Measurements from ENCODE around the gene HES1.

The HES1 gene

GRCh38 chr3:194169595-194169994 is 33.6 kb downstream of the HES1 start:
- Histone ChIP-seq H3K27ac (ENCODE audit: low read length) (no peak overlapping the region), H3K27me3 (ENCODE audit: control insufficient read depth, insufficient read depth, low read length) (no peaks in the 10 kb centered on the region), H3K36me3 (ENCODE audit: control insufficient read depth, insufficient read depth, low read length) (no peaks in the 10 kb centered on the region), H3K9me3 (ENCODE audit: control insufficient read depth, insufficient read depth, low read length) (no peaks in the 10 kb centered on the region), H3K4me1 (ENCODE audit: control insufficient read depth, insufficient read depth, low read length) (peaks cover 2% of the 10 kb centered on the region; the same call in 1 of the 2 replicates), H3K4me3 (ENCODE audit: low read length) (no peak overlapping the region)
- DNase-seq (ENCODE audit: low read depth, low spot score), result no peak
- WGBS (ENCODE audit: insufficient coverage, insufficient read length), result no CpG with 5 or more reads among the region's 10 CpGs

GRCh38 chr3:194170793-194171192 is 34.8 kb downstream of the HES1 start:
- no peak for DNase-seq (ENCODE audit: low read depth, low spot score)
- Histone ChIP-seq H3K27ac (ENCODE audit: low read length) (no peak overlapping the region), H3K27me3 (ENCODE audit: control insufficient read depth, insufficient read depth, low read length) (no peaks in the 10 kb centered on the region), H3K4me3 (ENCODE audit: low read length) (no peak overlapping the region), H3K36me3 (ENCODE audit: control insufficient read depth, insufficient read depth, low read length) (no peaks in the 10 kb centered on the region), H3K9me3 (ENCODE audit: control insufficient read depth, insufficient read depth, low read length) (no peaks in the 10 kb centered on the region), H3K4me1 (ENCODE audit: control insufficient read depth, insufficient read depth, low read length) (peaks cover 4% of the 10 kb centered on the region; the same call in 1 of the 2 replicates)
- WGBS (ENCODE audit: insufficient coverage, insufficient read length), result no CpG with 5 or more reads among the region's 2 CpGs

GRCh38 chr3:194174406-194174805 is 38.5 kb downstream of the HES1 start:
- no peak for DNase-seq (ENCODE audit: low read depth, low spot score)
- no peaks in the 10 kb centered on the region for H3K36me3 ChIP-seq (ENCODE audit: control insufficient read depth, insufficient read depth, low read length)
- no peak overlapping the region for H3K27ac ChIP-seq (ENCODE audit: low read length)
- no CpG with 5 or more reads among the region's 4 CpGs for WGBS (ENCODE audit: insufficient coverage, insufficient read length)
- no peaks in the 10 kb centered on the region for H3K27me3 ChIP-seq (ENCODE audit: control insufficient read depth, insufficient read depth, low read length)
- no peaks in the 10 kb centered on the region for H3K9me3 ChIP-seq (ENCODE audit: control insufficient read depth, insufficient read depth, low read length)
- H3K4me3 ChIP-seq (ENCODE audit: low read length), result no peak overlapping the region
- H3K4me1 ChIP-seq (ENCODE audit: control insufficient read depth, insufficient read depth, low read length), result 0 out of 2 replicates have a peak, but pooled peaks cover 3% of the 10 kb centered on the region

DNA sequence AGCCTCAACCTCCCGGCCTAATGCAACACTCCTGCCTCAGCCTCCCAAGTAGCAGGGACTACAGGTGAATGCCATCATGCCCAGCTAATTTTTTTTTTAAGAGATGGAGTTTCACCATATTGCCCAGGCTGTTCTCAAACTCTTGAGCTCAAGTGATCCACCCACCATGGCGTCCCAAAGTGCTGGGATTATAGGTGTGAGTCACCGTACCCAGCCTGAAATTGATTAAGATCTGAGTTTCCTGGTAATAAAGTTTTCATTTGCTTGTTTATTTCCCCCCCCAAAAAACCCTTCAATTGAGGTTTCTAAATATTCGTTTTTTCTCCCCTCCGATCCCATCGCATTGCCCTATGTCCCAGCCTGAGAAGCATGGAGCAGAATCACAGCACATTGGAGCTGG is 39.0 kb downstream of the HES1 start:
- no peaks in the 10 kb centered on the region for H3K9me3 ChIP-seq (ENCODE audit: control insufficient read depth, insufficient read depth, low read length)
- no peaks in the 10 kb centered on the region for H3K27me3 ChIP-seq (ENCODE audit: control insufficient read depth, insufficient read depth, low read length)
- no peaks in the 10 kb centered on the region for H3K36me3 ChIP-seq (ENCODE audit: control insufficient read depth, insufficient read depth, low read length)
- 0 out of 2 replicates have a peak, but pooled peaks cover 3% of the 10 kb centered on the region for H3K4me1 ChIP-seq (ENCODE audit: control insufficient read depth, insufficient read depth, low read length)
- WGBS (ENCODE audit: insufficient coverage, insufficient read length), result no CpG with 5 or more reads among the region's 6 CpGs
- H3K4me3 ChIP-seq (ENCODE audit: low read length), result no peak overlapping the region
- no peak overlapping the region for H3K27ac ChIP-seq (ENCODE audit: low read length)
- DNase-seq (ENCODE audit: low read depth, low spot score), result no peak

GRCh38 chr3:194176274-194176991 is 40.5 kb downstream of the HES1 start:
- no peak for DNase-seq (ENCODE audit: low read depth, low spot score)
- no peaks in the 10 kb centered on the region for H3K27me3 ChIP-seq (ENCODE audit: control insufficient read depth, insufficient read depth, low read length)
- peaks cover 4% of the 10 kb centered on the region; the same call in 1 of the 2 replicates for H3K4me1 ChIP-seq (ENCODE audit: control insufficient read depth, insufficient read depth, low read length)
- H3K27ac ChIP-seq (ENCODE audit: low read length), result no peak overlapping the region
- H3K4me3 ChIP-seq (ENCODE audit: low read length), result no peak overlapping the region
- H3K9me3 ChIP-seq (ENCODE audit: control insufficient read depth, insufficient read depth, low read length), result no peaks in the 10 kb centered on the region
- no peaks in the 10 kb centered on the region for H3K36me3 ChIP-seq (ENCODE audit: control insufficient read depth, insufficient read depth, low read length)
- WGBS (ENCODE audit: insufficient coverage, insufficient read length), result 100% methylated on average over 1 of the region's 18 CpGs

GRCh38 chr3:194177141-194177540 is 41.2 kb downstream of the HES1 start:
- DNase-seq (ENCODE audit: low read depth, low spot score), result no peak
- Histone ChIP-seq H3K36me3 (ENCODE audit: control insufficient read depth, insufficient read depth, low read length) (no peaks in the 10 kb centered on the region), H3K27me3 (ENCODE audit: control insufficient read depth, insufficient read depth, low read length) (no peaks in the 10 kb centered on the region), H3K4me3 (ENCODE audit: low read length) (no peak overlapping the region), H3K27ac (ENCODE audit: low read length) (no peak overlapping the region), H3K4me1 (ENCODE audit: control insufficient read depth, insufficient read depth, low read length) (peaks cover 4% of the 10 kb centered on the region; the same call in 1 of the 2 replicates), H3K9me3 (ENCODE audit: control insufficient read depth, insufficient read depth, low read length) (no peaks in the 10 kb centered on the region)
- no CpG with 5 or more reads among the region's 5 CpGs for WGBS (ENCODE audit: insufficient coverage, insufficient read length)

DNA sequence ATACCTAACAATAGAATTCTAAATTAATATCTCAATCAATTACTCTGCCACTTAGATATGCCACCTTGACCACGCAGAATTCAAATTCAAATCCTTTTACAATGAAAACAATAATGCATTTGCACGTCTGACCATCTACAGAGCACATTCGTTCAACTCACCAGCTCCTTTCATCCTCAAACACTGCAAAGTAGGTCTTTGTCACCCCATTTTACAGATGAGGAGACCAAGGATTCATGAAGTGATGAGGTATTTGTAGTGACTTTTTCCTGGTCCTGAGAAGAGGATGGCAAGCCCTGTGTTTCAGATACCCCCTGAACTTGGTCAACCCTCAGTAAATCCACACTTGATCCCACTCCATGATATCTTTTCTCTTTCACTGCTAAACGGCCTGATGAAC is 42.2 kb downstream of the HES1 start:
- peaks cover 4% of the 10 kb centered on the region; the same call in 1 of the 2 replicates for H3K4me1 ChIP-seq (ENCODE audit: control insufficient read depth, insufficient read depth, low read length)
- H3K36me3 ChIP-seq (ENCODE audit: control insufficient read depth, insufficient read depth, low read length), result no peaks in the 10 kb centered on the region
- WGBS (ENCODE audit: insufficient coverage, insufficient read length), result no CpG with 5 or more reads among the region's 4 CpGs
- no peaks in the 10 kb centered on the region for H3K27me3 ChIP-seq (ENCODE audit: control insufficient read depth, insufficient read depth, low read length)
- H3K9me3 ChIP-seq (ENCODE audit: control insufficient read depth, insufficient read depth, low read length), result no peaks in the 10 kb centered on the region
- no peak overlapping the region for H3K27ac ChIP-seq (ENCODE audit: low read length)
- DNase-seq (ENCODE audit: low read depth, low spot score), result no peak
- no peak overlapping the region for H3K4me3 ChIP-seq (ENCODE audit: low read length)

DNA sequence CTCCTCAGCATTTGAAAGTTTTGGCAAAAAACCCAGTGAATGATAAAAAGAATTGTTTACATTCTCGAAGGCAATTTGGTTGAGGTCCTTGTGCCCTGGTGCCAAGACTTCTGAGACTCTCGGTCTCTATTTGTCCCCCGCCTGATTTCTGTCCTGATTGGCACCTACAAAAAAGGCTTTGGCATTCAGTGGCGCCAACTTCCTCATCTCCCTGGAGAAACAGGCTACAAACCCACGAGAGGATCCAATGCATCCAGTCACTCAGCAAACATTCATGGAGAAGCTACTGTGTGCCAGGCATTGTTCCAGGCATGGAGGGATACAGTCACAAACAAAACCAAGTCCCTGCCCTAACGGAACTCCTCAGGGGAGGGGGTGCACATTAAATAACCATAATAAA is 42.7 kb downstream of the HES1 start:
- H3K4me3 ChIP-seq (ENCODE audit: low read length), result no peak overlapping the region
- H3K36me3 ChIP-seq (ENCODE audit: control insufficient read depth, insufficient read depth, low read length), result no peaks in the 10 kb centered on the region
- peaks cover 4% of the 10 kb centered on the region; the same call in 1 of the 2 replicates for H3K4me1 ChIP-seq (ENCODE audit: control insufficient read depth, insufficient read depth, low read length)
- H3K9me3 ChIP-seq (ENCODE audit: control insufficient read depth, insufficient read depth, low read length), result no peaks in the 10 kb centered on the region
- DNase-seq (ENCODE audit: low read depth, low spot score), result no peak
- WGBS (ENCODE audit: insufficient coverage, insufficient read length), result no CpG with 5 or more reads among the region's 6 CpGs
- no peak overlapping the region for H3K27ac ChIP-seq (ENCODE audit: low read length)
- no peaks in the 10 kb centered on the region for H3K27me3 ChIP-seq (ENCODE audit: control insufficient read depth, insufficient read depth, low read length)

DNA sequence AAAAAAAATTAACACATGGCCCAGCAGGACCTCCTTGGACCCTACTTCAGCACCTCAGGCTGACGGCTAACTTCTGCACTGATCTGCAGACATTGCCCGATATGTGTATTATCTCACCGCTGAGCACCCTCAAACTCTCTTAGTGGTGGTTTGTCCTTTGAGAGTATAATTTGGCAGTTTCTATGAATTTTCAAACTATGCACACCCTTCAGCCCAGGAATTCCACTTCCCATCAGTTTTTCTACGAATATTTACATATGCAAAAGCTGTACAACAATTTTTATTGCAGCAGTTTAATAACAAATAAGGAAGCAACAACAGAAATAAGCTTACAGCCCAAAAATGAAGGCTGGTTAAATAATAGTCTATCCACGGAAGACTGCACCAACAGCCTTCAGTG is 44.6 kb downstream of the HES1 start:
- no CpG with 5 or more reads among the region's 5 CpGs for WGBS (ENCODE audit: insufficient coverage, insufficient read length)
- H3K27me3 ChIP-seq (ENCODE audit: control insufficient read depth, insufficient read depth, low read length), result no peaks in the 10 kb centered on the region
- H3K4me3 ChIP-seq (ENCODE audit: low read length), result no peak overlapping the region
- H3K9me3 ChIP-seq (ENCODE audit: control insufficient read depth, insufficient read depth, low read length), result no peaks in the 10 kb centered on the region
- peaks cover 4% of the 10 kb centered on the region; the same call in 1 of the 2 replicates for H3K4me1 ChIP-seq (ENCODE audit: control insufficient read depth, insufficient read depth, low read length)
- no peak for DNase-seq (ENCODE audit: low read depth, low spot score)
- H3K27ac ChIP-seq (ENCODE audit: low read length), result no peak overlapping the region
- no peaks in the 10 kb centered on the region for H3K36me3 ChIP-seq (ENCODE audit: control insufficient read depth, insufficient read depth, low read length)

GRCh38 chr3:194181612-194182529 is 45.9 kb downstream of the HES1 start:
- no peak for DNase-seq (ENCODE audit: low read depth, low spot score)
- H3K27ac ChIP-seq (ENCODE audit: low read length), result no peak overlapping the region
- no peaks in the 10 kb centered on the region for H3K36me3 ChIP-seq (ENCODE audit: control insufficient read depth, insufficient read depth, low read length)
- peaks cover 2% of the 10 kb centered on the region; the same call in 1 of the 2 replicates for H3K4me1 ChIP-seq (ENCODE audit: control insufficient read depth, insufficient read depth, low read length)
- no peak overlapping the region for H3K4me3 ChIP-seq (ENCODE audit: low read length)
- WGBS (ENCODE audit: insufficient coverage, insufficient read length), result 100% methylated on average over 1 of the region's 11 CpGs
- no peaks in the 10 kb centered on the region for H3K27me3 ChIP-seq (ENCODE audit: control insufficient read depth, insufficient read depth, low read length)
- H3K9me3 ChIP-seq (ENCODE audit: control insufficient read depth, insufficient read depth, low read length), result no peaks in the 10 kb centered on the region

Data from iPS DF 6.9 (cell line).